ENCODE data around the gene WWOX. TPM values are rescaled to one million over a fixed set of nuclear protein-coding genes. Genes with fewer than 3 reads are reported as not detected.

WWOX gene
- total RNA-seq, 1 donor from 2014 or later: 17.8 TPM

DNA sequence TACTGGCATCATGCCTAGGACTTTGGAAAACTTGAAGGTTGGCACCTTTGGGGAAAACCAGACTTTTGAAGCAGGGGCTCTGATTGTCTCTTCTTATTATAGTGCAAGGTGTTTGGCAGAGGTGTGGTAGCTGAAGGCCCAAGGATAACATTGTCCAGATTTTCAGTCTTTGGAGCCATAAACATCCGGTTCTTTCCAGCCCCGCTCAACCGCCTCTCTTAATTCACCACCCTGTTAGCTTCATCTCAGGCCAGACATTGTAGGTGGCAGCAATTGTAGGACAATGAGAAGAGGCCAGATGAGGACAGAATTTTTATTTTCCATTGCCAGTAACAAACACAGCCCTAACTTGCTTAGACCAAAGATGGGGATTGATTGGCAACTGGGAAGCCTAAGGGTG lies 851.3 kb downstream of the WWOX start:
- Mint-ChIP-seq H3K4me1 (ENCODE audit: low read depth) (no peaks in the 10 kb centered on the region), H3K27ac (no peak overlapping the region), H3K36me3 (ENCODE audit: low read depth) (no peaks in the 10 kb centered on the region), H3K27me3 (ENCODE audit: insufficient read depth) (no peaks in the 10 kb centered on the region), H3K4me3 (no peak overlapping the region), H3K9me3 (no peaks in the 10 kb centered on the region)
- no peak for DNase-seq (ENCODE audit: low spot score)
- intact Hi-C loops (cut with micrococcal nuclease): no loop called here

DNA sequence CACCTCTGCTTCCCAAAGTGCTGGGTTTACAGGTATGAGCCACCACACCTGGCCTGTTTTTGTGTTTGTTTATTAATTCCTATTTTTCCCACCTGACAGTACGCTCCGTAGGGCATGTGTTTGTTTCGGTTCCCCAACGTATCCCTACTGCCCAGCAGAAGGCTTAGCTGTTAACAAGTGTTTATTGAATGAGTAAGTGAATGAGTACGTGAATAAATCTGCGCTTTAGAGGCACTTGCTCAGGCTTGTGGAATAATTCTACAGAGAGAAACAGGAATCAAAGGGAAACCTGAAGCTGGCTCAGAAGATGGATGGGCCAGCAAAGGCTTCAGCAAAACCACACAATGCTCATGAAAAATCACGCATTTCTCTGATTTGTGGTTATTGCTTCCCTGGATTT lies 853.2 kb downstream of the WWOX start:
- Mint-ChIP-seq H3K9me3 (no peaks in the 10 kb centered on the region), H3K4me3 (no peak overlapping the region), H3K27ac (no peak overlapping the region), H3K36me3 (ENCODE audit: low read depth) (no peaks in the 10 kb centered on the region), H3K27me3 (ENCODE audit: insufficient read depth) (no peaks in the 10 kb centered on the region), H3K4me1 (ENCODE audit: low read depth) (no peaks in the 10 kb centered on the region)
- no peak for DNase-seq (ENCODE audit: low spot score)
- intact Hi-C loops (cut with micrococcal nuclease): no loop called here

DNA sequence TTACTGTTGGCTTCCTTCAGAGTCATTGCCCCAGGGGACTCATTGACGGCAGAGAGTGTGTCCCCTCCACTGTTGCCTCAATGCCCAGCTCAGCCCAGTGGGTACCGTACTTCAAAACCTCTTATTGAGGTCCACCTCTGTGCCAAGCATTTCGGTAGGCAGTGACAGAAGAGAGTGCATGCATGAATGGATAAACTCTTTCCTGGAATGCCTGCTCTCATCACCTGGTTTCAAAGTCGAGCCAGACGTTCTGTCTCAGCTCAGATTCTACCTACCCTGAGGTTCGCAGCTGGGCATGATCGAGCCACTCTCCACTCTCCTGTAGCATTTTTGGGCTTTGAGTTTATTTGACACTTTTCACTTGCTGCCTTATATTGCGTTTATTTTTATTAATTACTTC lies 854.1 kb downstream of the WWOX start:
- H3K36me3 Mint-ChIP-seq (ENCODE audit: low read depth): no peaks in the 10 kb centered on the region
- no peaks in the 10 kb centered on the region for H3K4me1 Mint-ChIP-seq (ENCODE audit: low read depth)
- no peaks in the 10 kb centered on the region for H3K9me3 Mint-ChIP-seq
- no peak overlapping the region for H3K27ac Mint-ChIP-seq
- H3K27me3 Mint-ChIP-seq (ENCODE audit: insufficient read depth): no peaks in the 10 kb centered on the region
- no peak for DNase-seq (ENCODE audit: low spot score)
- H3K4me3 Mint-ChIP-seq: no peak overlapping the region
- intact Hi-C loops (cut with micrococcal nuclease): no loop called here

DNA sequence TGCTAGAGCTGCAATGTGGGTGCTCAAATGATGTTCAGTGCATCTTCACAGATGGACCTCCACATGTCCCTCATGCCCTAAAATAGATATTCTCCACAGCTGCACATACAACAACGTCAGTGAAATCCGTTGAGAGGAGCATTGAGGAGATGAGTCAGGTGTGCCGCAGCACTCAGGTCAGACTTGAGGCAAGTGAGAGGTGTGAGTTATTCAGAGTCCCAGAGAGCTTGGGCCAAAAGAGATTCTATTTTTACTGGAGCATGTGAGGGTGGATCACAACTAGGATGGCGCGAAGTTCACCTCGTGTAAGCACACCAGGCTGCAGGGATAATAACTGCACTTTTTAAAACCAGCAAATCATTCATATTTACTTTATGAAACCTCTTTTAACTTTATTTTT lies 855.8 kb downstream of the WWOX start:
- H3K27me3 Mint-ChIP-seq (ENCODE audit: insufficient read depth): no peaks in the 10 kb centered on the region
- no peak overlapping the region for H3K4me3 Mint-ChIP-seq
- no peaks in the 10 kb centered on the region for H3K9me3 Mint-ChIP-seq
- intact Hi-C loops (cut with micrococcal nuclease): no loop called here
- no peaks in the 10 kb centered on the region for H3K4me1 Mint-ChIP-seq (ENCODE audit: low read depth)
- no peak for DNase-seq (ENCODE audit: low spot score)
- no peaks in the 10 kb centered on the region for H3K36me3 Mint-ChIP-seq (ENCODE audit: low read depth)
- no peak overlapping the region for H3K27ac Mint-ChIP-seq

DNA sequence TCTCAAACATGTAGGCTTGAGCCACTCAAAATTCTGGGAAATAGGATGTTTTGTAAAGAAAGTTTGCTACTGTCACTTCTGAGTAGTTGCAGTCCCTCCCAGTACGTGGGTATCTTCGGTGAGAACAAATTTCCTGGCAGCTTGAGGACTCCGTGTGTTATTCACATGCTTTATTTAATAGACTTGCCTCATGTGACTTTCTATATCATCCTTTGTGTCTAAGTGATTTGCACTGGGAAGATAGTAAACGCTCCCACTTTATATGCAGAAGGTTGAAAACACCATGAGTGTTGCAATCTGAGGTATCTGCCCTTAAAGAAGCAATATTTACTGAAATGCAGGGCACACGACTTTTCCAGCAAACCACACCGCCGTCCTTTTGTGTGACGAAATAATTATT lies 857.4 kb downstream of the WWOX start:
- intact Hi-C loops (cut with micrococcal nuclease): no loop called here

DNA sequence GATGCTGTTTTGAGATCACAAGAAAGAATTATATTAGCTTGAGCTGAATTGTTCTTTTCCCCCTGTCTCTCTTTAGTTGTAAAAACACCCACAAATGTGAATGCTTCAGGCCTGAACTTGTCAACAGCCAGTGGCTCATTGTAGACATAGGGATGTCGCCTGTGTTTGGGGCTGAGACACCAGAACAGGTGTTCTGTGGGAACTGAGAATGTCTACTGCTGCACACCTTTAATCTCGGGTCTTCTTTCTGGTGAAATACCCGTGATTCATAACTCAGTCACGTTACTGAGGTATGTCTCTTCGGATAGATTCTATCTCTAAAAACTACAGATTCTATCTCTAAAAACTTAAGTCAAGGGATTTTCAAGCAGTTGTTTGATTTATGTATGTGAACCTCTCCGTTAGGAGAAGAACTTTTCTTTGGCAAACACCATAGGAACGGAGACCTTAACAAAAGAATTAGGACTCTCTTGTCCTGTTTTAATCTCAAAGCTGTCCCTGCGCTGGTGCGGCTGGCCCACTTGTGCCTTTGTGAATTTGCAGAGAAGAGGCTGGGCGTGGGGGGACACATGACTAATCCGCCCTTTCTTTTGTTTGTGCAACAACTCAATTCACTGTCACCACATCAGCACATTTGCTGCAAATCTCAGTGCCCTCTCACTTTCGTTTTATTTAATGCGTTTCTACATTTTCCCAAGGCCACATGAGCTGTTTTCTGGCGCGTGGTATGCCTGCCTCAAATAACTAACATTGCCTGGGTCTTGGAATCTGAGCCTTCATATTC lies 858.1 kb downstream of the WWOX start:
- H3K4me3 Mint-ChIP-seq: no peak overlapping the region
- no peaks in the 10 kb centered on the region for H3K36me3 Mint-ChIP-seq (ENCODE audit: low read depth)
- H3K4me1 Mint-ChIP-seq (ENCODE audit: low read depth): peaks cover 3% of the 10 kb centered on the region
- intact Hi-C loops (cut with micrococcal nuclease): no loop called here
- peaks cover 7% of the 10 kb centered on the region for H3K9me3 Mint-ChIP-seq
- H3K27ac Mint-ChIP-seq: no peak overlapping the region
- no peak for DNase-seq (ENCODE audit: low spot score)
- H3K27me3 Mint-ChIP-seq (ENCODE audit: insufficient read depth): no peaks in the 10 kb centered on the region

More for the DNA sequence above, 857.4 kb downstream of the WWOX start:
- Mint-ChIP-seq H3K27me3 (ENCODE audit: insufficient read depth) (no peaks in the 10 kb centered on the region), H3K27ac (no peak overlapping the region), H3K9me3 (peaks cover 7% of the 10 kb centered on the region), H3K4me1 (ENCODE audit: low read depth) (no peaks in the 10 kb centered on the region), H3K36me3 (ENCODE audit: low read depth) (no peaks in the 10 kb centered on the region), H3K4me3 (no peak overlapping the region)
- DNase-seq (ENCODE audit: low spot score): no peak

DNA sequence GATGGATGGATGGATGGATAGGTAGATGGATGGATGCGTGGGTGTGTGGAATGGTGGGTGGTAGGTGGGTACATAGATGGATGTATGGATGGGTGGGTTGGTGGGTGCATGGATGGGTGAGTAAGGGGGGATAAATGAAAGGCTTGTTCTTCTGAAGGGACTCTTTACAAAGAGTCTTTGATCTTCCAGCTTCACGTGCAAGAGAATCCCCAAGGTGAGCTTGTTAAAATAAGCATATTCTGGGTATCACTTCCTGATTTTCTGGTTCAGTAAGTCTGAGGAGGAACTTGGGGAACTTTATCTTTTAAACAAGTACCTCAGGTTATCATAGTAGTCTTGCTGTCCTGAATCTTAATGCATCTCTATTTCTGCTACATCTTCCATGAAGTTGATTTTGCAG lies 862.0 kb downstream of the WWOX start:
- Mint-ChIP-seq H3K9me3 (peaks cover 18% of the 10 kb centered on the region), H3K27me3 (ENCODE audit: insufficient read depth) (peaks cover 2% of the 10 kb centered on the region), H3K36me3 (ENCODE audit: low read depth) (peaks cover 6% of the 10 kb centered on the region), H3K4me3 (no peak overlapping the region), H3K27ac (no peak overlapping the region), H3K4me1 (ENCODE audit: low read depth) (peaks cover 9% of the 10 kb centered on the region)
- DNase-seq (ENCODE audit: low spot score): no peak
- intact Hi-C loops (cut with micrococcal nuclease): loop anchor here (5.0 kb wide), 2 partner anchors 131 to 254 kb away; no protein-coding TSS in a partner anchor

DNA sequence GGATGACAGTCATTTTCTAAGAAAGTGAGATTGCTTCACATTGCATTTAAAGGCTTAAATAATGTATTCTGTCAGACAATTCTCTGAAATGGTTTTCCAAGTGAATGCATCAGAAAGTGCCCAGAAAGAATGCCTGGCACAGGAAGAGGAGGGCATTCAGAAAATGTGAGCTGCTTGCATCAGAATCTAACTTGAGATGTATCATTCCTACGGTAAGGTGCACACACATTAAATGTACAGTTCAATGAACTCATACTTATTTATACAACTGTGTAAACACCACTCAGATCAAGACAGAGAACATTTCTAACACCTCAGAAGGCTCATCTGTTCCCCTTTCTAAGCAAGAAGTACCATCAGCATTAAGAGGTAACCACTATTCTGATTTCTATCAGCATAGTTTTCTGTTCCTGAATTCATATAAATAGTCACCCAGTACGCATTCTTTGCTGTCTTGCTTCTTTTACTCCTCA lies 863.0 kb downstream of the WWOX start:
- peaks cover 6% of the 10 kb centered on the region for H3K36me3 Mint-ChIP-seq (ENCODE audit: low read depth)
- peak overlapping the region; percentile 53 for H3K27ac Mint-ChIP-seq
- H3K4me1 Mint-ChIP-seq (ENCODE audit: low read depth): peaks cover 9% of the 10 kb centered on the region
- no peak for DNase-seq (ENCODE audit: low spot score)
- H3K4me3 Mint-ChIP-seq: no peak overlapping the region
- intact Hi-C loops (cut with micrococcal nuclease): loop anchor here (1.0 to 5.0 kb wide), 7 partner anchors 62 to 310 kb away; no protein-coding TSS in a partner anchor
- H3K9me3 Mint-ChIP-seq: peaks cover 18% of the 10 kb centered on the region
- peaks cover 2% of the 10 kb centered on the region for H3K27me3 Mint-ChIP-seq (ENCODE audit: insufficient read depth)

DNA sequence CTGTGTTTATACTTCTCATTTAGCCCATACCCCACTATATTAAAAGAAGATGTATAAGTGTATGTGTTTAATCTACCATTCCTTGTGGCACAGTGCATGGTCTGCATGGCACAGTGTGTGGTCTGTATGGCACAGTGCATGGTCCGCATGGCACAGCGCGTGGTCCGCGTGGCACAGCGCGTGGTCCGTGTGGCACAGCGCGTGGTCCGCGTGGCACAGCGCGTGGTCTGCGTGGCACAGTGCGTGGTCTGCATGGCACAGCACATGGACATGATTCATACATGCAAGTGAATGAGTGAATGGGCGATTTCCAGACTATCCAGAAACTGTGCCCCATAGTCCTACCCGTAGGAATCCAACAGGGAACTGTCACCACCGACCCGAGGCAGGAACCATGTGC lies 868.5 kb downstream of the WWOX start:
- no peak overlapping the region for H3K4me3 Mint-ChIP-seq
- H3K36me3 Mint-ChIP-seq (ENCODE audit: low read depth): peaks cover 6% of the 10 kb centered on the region
- H3K27ac Mint-ChIP-seq: no peak overlapping the region
- intact Hi-C loops (cut with micrococcal nuclease): no loop called here
- DNase-seq (ENCODE audit: low spot score): no peak
- peaks cover 2% of the 10 kb centered on the region for H3K4me1 Mint-ChIP-seq (ENCODE audit: low read depth)
- peaks cover 11% of the 10 kb centered on the region for H3K9me3 Mint-ChIP-seq
- peaks cover 2% of the 10 kb centered on the region for H3K27me3 Mint-ChIP-seq (ENCODE audit: insufficient read depth)

DNA sequence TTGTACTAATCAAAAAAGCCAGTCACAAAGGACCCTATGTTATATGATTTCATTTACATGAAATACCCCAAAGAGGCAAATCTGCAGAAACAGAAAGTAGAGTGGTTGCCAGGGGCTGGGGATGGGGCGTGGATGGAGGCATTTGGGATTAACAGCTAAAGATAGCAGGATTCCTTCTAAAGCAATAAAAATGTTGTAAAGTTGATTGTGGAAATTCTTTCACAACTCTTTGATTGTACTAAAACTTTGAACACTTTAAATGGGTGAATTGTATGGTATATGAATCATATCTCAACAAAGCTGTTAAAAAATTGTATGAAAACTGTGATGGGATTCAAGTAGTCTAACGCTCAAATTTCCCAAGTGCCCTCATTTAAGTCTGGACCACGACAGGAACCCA lies 870.3 kb downstream of the WWOX start:
- Mint-ChIP-seq H3K36me3 (ENCODE audit: low read depth) (no peaks in the 10 kb centered on the region), H3K27ac (no peak overlapping the region), H3K4me3 (no peak overlapping the region), H3K4me1 (ENCODE audit: low read depth) (no peaks in the 10 kb centered on the region), H3K9me3 (peaks cover 5% of the 10 kb centered on the region), H3K27me3 (ENCODE audit: insufficient read depth) (peaks cover 6% of the 10 kb centered on the region)
- intact Hi-C loops (cut with micrococcal nuclease): no loop called here
- DNase-seq (ENCODE audit: low spot score): no peak

DNA sequence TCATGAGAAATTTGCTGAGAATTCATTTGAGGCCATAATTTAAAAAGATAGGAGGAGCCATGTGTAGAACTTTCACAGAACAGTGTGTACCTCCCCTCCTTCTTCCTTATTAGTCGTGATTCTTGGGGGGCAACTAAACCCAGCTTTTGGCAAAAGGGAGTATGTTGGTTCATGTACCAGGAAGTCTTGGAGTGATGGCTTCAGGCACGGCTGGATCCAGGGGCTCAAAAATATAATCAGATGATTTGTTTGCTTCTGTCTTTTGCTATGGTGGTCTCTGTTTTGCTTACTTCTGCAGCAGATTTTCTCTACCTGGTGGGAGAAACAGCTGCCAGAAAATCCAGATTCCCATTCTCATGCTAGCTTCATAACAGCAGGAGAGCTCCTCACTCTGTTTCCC lies 871.2 kb downstream of the WWOX start:
- no peak for DNase-seq (ENCODE audit: low spot score)
- Mint-ChIP-seq H3K4me3 (no peak overlapping the region), H3K27ac (no peak overlapping the region)

DNA sequence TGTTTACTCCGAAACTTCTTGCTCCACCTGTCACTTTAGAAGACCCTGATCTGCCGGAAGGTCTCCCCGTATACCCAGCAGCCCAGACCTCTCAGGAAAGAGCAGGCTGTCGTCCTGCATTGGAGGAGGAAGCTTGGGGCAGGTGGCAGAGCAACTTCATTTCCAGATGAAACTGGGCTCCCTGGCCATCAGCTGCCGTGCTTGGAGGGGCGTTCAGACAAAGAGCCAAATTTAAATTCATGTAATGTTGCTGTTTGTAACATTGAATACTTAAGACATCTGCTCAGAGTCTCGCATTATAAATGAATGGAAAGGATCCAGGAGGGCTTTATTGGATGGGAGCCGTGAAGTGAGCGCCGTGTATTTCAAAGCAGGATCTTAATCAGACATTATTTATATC lies 872.6 kb downstream of the WWOX start:
- H3K27me3 Mint-ChIP-seq (ENCODE audit: insufficient read depth): peaks cover 6% of the 10 kb centered on the region
- no peaks in the 10 kb centered on the region for H3K9me3 Mint-ChIP-seq
- DNase-seq (ENCODE audit: low spot score): no peak
- H3K27ac Mint-ChIP-seq: no peak overlapping the region
- H3K4me1 Mint-ChIP-seq (ENCODE audit: low read depth): no peaks in the 10 kb centered on the region
- H3K4me3 Mint-ChIP-seq: no peak overlapping the region
- intact Hi-C loops (cut with micrococcal nuclease): no loop called here
- H3K36me3 Mint-ChIP-seq (ENCODE audit: low read depth): no peaks in the 10 kb centered on the region

More for the DNA sequence above, 871.2 kb downstream of the WWOX start:
- H3K9me3 Mint-ChIP-seq: peaks cover 2% of the 10 kb centered on the region
- no peaks in the 10 kb centered on the region for H3K36me3 Mint-ChIP-seq (ENCODE audit: low read depth)
- no peaks in the 10 kb centered on the region for H3K4me1 Mint-ChIP-seq (ENCODE audit: low read depth)
- intact Hi-C loops (cut with micrococcal nuclease): no loop called here
- peaks cover 6% of the 10 kb centered on the region for H3K27me3 Mint-ChIP-seq (ENCODE audit: insufficient read depth)

DNA sequence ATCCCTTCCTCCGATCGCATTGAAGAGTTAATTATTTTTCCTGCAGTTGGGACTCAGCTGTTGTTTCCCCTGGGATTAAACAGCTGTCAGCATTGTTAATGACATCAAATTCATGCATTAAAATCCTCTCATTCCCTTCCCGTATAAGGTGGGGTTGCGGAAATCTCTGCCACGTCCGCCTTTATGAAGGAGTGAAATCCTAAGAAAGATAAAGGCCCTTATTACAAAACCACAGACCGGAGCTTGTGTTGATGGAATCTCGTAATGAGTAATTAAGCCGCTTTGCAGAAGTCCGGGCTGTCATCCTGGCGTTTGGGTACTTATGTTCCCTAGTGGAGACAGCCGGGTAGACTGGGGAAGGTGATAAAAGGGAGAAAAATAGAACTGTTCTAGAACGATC lies 873.5 kb downstream of the WWOX start:
- Mint-ChIP-seq H3K4me1 (ENCODE audit: low read depth) (no peaks in the 10 kb centered on the region), H3K9me3 (no peaks in the 10 kb centered on the region), H3K27me3 (ENCODE audit: insufficient read depth) (peaks cover 6% of the 10 kb centered on the region), H3K36me3 (ENCODE audit: low read depth) (no peaks in the 10 kb centered on the region), H3K4me3 (no peak overlapping the region), H3K27ac (no peak overlapping the region)
- no peak for DNase-seq (ENCODE audit: low spot score)
- intact Hi-C loops (cut with micrococcal nuclease): no loop called here

Measured in activated T-helper 1 cell treated with anti-CD3 and anti-CD28 coated beads, Interleukin-12 subunit alpha, Interleukin-12 subunit beta, Interleukin-2, Interleukin-4 antibody, amounts not matched to agents 30 ng/mL and 10 ng/mL and 1 ng/mL, durations not matched to agents 14 hours and 24 hours and 36 hours (primary cell).